NCI-H2171 (cell line): ENCODE measurements around the gene FRAS1.

ENCODE experiments used
- DNase-seq: peaks from one replicate; lab custom pipeline; 2025; lab: John Stamatoyannopoulos, UW

Gene FRAS1

GRCh38 chr4:78588894-78589545, 531.9 kb downstream of the FRAS1 start:
- no peak for DNase-seq

GRCh38 chr4:78591404-78591803, 534.3 kb downstream of the FRAS1 start:
- DNase-seq = no peak

- DNase-seq = no peak
These were observed 535.1 kb downstream of the FRAS1 start for GRCh38 chr4:78592088-78592783.
